Pulmonary artery endothelial cell (primary cell): Measurements from ENCODE around the gene MKRN2OS. TPM values are rescaled to one million over a fixed set of nuclear protein-coding genes. Genes with fewer than 3 reads are reported as not detected.

Source experiments
- DNase-seq: peaks from one replicate; pipeline ENCODE4 v3.0.0-alpha.2; 2011; ENCODE audit warnings: low read depth, low spot score
- total RNA-seq: library from RNA; depleted of rRNA; stranded (reverse); fragments of >200 nt; gene quantifications from 2 replicates; pipeline ENCODE4 v1.2.3, GENCODE V29; 2014

MKRN2OS gene
- total RNA-seq = not detected in 2 replicates

- no peak for DNase-seq
Measured at GRCh38 chr3:12545473-12545791, at the start of gene MKRN2OS. TSS of gene MKRN2OS (minus strand) at chr3:12545499. CDS start at chr3:12545464, 35 bp downstream.

GRCh38 chr3:12593473-12593872, 48.2 kb upstream of the MKRN2OS start:
- DNase-seq = no peak

DNA sequence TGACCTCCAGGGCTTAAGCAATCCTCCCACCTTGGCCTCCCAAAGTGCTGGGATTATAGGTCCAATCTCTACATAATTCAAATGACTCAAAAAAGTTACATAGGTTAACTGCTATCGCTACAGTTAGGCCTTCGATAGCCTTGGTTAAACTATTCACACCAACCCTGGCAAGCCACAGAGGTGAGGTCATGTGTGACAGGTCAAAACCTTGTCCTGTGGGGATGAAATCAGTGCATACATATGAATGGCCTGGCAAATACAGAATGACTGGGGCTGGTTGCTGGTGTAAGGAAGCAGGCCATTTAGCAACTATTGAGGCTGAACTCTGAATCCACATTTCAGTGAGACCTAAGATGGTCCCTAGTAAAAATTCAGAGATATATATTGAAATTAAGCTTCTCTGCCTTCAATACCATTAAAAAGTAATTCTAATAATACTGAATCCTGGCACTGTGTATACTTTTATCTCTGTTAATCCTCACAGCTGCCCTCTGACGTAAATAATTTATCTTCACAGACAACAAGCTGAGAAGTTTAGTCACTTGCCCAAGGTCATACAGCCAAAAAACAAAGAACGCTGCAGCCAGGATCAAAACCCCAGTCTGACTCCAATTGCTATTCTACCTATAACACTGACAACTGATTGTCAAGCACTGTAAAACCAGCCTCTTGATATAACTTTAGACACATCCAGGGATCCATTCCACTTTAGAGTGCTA, 46.9 kb upstream of the MKRN2OS start:
- DNase-seq = no peak

DNA sequence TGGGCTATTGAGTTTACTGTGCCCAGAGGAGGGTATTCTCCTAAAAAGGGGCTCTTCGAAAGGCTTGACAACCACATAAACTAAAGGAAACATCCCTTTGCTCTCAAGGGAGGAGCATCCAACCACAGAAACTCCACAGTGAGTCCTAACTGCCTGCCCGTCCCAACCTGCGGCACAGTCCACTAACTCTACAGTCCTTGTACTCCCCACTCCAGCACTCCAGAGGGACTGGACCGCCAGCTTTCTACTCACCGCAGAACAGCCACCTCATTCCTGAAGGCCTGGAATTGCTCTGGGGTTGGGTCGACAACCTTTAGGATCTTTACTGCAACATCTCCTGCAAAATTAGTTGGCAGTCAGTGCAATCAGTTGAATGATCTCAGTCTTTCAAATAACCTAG, 46.2 kb upstream of the MKRN2OS start:
- DNase-seq = no peak

DNA sequence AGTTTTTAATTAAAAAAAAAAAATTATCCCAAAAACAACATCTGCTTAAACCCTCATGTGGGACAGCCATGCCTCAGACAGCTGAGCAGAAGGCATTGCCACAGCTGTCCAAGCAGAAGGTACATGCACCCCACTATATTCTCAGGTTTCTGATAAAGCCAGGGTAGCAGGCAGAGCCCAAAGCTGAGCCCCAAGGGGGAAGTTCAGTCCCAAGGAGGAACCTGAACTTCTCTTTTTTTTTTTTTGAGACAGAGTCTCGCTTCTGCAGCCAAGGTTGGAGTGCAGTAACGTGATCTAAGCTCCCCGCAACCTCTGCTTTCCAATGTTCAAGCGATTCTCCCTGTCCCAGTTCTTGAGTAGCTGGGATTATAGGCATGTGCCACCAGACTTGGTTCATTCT, 44.8 kb upstream of the MKRN2OS start:
- no peak for DNase-seq

- DNase-seq = no peak
Measured at GRCh38 chr3:12588039-12589009, 43.0 kb upstream of the MKRN2OS start.

- DNase-seq = no peak
Measured at GRCh38 chr3:12586403-12586802, 41.1 kb upstream of the MKRN2OS start.

DNA sequence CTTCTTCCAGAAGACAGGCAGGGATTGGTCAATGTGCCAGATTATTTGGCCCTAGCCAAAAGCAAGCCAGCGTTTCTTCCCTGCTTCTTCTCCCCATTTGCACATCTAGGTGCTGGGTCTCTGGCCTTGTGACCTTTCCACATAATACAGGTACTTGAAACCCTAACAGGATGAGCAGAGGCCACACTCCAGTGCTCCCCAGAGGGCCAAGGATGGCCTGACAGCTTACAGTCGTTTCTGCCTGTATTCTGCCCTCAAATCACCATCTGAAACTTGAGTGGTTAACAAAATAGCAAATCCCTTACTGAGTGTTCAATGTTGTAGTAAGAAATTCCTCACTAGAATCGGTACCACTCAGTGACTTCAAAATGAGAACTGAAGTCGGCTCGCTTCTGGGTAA, 40.7 kb upstream of the MKRN2OS start:
- DNase-seq = no peak

GRCh38 chr3:12585181-12585580, 39.9 kb upstream of the MKRN2OS start:
- DNase-seq = no peak

- no peak for DNase-seq
Measured at GRCh38 chr3:12584083-12584482, 38.8 kb upstream of the MKRN2OS start.

DNA sequence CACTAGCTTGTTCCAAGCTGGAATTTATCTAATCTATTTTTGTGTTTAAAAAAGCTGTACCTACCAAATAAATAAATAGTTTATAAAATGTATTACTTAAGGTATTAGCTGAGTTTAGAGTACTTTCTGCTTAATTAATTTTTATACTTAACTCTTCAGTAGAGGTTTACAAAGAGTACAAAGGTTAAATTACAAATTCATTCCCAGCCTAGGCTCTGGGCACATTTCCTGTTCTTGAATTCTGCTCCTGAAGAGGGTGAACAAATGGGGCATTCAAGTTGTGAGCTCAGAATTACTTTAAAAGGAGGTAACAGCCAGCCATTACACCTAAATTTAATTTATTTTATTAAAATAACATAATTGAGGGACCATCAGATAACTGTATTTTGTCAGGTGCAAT, 38.0 kb upstream of the MKRN2OS start:
- DNase-seq = no peak

DNA sequence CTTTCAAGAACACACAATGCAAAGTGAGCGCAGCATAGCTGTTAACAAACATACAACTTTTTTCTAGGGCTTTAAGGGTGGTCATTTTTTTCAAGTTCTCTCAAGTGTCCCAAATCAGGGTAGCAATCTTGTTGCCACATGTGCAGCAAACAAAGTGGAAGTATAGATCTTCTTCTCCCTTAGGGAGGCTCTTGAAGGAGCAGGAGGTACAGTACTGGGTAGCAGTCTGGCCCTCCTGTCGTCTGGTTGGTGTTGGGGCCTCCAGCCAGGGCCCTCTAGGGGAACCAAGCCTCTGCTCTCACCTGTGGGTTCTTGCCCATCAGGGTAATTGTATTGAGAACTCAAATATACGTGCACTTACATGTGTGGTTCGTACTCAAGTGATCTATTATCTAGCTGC, 37.4 kb upstream of the MKRN2OS start:
- DNase-seq = no peak

DNA sequence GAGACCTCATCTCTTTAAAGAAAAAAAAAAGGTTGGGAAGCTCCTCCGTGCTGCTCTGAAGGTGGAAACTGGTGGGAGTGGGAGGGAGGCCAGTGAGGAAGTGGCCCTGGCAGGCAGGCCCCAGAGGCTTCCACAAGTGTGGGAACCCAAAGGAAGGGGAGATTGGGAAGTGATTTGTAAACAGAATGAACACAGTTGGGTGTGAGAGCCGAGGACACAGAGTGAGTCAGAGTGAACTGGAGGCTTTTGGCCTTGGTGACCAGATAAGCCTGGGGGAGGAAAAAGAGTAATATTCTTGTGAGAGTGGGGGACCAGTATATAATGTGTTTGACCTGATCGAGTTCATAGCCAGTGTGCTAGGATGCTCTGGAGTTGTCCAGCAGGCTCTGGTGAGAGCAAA, 34.6 kb upstream of the MKRN2OS start:
- DNase-seq = no peak

GRCh38 chr3:12579456-12579855, 34.2 kb upstream of the MKRN2OS start:
- DNase-seq = no peak

DNA sequence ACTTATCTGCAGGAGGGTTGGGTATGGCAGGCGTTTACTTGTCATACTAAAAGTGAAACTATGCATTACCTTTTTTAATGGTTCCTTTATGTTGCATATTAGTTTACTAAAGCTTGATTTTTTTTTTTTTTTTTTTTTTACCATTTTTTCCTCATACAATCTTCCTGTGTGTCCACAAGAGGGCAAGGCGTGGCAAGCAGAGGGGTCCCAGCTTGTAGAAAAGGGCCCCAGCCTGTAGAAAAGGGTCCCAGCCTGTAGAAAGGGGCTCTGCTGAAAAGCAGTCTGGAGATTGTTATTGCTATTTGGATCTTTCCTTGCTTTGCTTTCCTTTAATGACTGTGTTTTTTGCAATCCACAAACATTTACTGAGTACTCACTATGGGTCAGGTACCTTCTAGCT, 33.4 kb upstream of the MKRN2OS start:
- DNase-seq = no peak

DNA sequence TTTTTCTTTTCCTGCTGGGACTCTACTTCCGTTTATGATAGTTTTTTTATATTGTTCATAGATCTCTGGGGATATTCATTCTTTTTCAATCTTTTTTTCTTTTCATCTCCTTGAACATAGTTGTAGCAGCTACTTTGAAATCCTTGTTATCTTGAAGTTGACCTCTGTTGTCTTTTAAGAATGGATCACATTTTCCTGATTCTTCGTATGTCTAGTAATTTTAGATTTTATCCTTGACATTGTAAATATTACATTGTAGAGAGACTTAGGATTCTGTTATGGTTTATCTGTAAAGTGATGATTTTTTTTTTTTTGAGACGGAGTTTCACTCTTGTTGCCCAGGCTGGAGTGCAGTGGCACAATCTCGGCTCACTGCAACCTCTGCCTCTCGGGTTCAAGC, 32.1 kb upstream of the MKRN2OS start:
- DNase-seq = no peak

GRCh38 chr3:12574661-12575060, 29.4 kb upstream of the MKRN2OS start:
- DNase-seq = no peak

GRCh38 chr3:12574131-12574530, 28.8 kb upstream of the MKRN2OS start:
- DNase-seq = no peak

DNA sequence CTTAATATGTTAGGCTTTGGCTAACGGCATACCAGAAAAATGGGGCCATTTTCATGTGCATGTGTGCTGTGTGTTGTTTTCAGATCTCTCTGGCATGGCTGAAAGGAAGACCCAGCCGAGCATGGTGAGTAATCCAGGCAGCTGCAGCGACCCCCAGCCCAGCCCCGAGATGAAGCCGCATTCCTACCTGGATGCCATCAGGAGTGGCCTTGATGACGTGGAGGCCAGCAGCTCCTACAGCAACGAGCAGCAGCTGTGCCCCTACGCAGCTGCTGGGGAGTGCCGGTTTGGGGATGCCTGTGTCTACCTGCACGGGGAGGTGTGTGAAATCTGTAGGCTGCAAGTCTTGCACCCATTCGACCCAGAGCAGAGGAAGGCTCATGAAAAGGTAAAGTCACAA, 26.7 kb upstream of the MKRN2OS start:
- DNase-seq = no peak

GRCh38 chr3:12569836-12570235, 24.5 kb upstream of the MKRN2OS start:
- DNase-seq = no peak

DNA sequence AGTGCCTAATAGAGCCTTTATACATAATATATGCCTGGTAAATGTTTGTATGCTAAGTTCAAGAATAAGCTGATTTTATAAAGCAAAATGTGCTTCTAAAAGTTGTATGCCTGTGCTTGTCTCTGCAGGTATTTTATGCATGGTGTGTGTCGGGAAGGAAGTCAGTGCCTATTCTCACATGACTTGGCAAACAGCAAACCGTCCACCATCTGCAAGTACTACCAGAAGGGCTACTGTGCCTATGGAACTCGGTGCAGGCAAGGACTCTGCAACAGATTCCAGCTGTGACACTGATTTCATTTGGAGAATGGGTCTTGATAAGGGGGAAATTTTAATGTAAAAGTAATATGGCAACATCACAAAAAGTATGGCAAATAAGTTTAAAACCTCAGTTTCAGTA, 23.4 kb upstream of the MKRN2OS start:
- DNase-seq = no peak

DNA sequence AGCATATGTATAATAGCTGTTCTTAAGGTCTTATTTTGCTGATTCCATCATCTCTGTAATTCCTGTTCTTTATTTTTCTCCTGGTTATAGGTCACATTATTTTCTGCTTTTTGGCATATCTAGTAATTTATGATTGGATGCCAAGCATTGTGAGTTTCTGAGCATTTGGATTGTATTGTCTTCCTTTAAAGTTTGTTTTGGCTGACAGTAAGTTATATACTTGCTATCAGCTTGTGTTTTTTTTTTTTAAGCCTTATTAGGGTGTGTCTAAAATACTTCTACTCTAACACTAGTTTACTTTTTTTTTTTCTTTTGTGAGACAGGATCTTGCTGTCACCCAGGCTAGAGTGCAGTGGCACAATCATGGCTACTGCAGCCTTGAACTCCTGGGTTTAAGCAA, 21.7 kb upstream of the MKRN2OS start:
- no peak for DNase-seq

- no peak for DNase-seq
Measured at GRCh38 chr3:12562451-12562850, 17.2 kb upstream of the MKRN2OS start.
